Cardiac fibroblast (primary cell): ENCODE results near the gene CCP110.

Source experiments
- DNase-seq, 2 donors: peaks; one replicate each; pipeline versions ENCODE4 v3.0.0 to v3.0.0-alpha.2; 2010; ENCODE audit warnings: low read depth in 2 of 2
- H3K4me3 ChIP-seq, 2 donors: replicated peaks in 1 of 2; 1 replicate in 1 of 2; 2 replicates in 1 of 2; pipeline ENCODE4 v1.5.1; 2011; ENCODE audit warnings: low read depth in 2 of 2, low read length in 2 of 2, mild to moderate bottlenecking in 2 of 2, moderate library complexity in 1 of 2
- CTCF ChIP-seq: IDR thresholded peaks from one replicate; pipeline ENCODE4 v1.5.1; 2011; ENCODE audit warnings: low read depth, mild to moderate bottlenecking, low read length, inconsistent platforms

CCP110 gene

GRCh38 chr16:19523559-19524355, at the start of gene CCP110:
CCP110 (plus strand) TSS chr16:19523942; CDS start chr16:19527882, 3,940 bp downstream.
- TF ChIP-seq CTCF, result no peak
- DNase-seq, result peak; percentile 97
- peak within 1 kb of the TSS; percentile 94 to 100 for H3K4me3 ChIP-seq

GRCh38 chr16:19474617-19475016, 49.1 kb upstream of the CCP110 start:
- TF ChIP-seq CTCF, result no peak
- DNase-seq, result no peak
- H3K4me3 ChIP-seq, result no peak overlapping the region

- H3K4me3 ChIP-seq, result no peak overlapping the region
- DNase-seq, result no peak
- no peak for TF ChIP-seq CTCF
These were observed 45.2 kb upstream of the CCP110 start for GRCh38 chr16:19478505-19478904.

- no peak overlapping the region for H3K4me3 ChIP-seq
- no peak for TF ChIP-seq CTCF
- DNase-seq, result no peak
These were observed 44.4 kb upstream of the CCP110 start for GRCh38 chr16:19479302-19479721.

GRCh38 chr16:19481296-19481695, 42.4 kb upstream of the CCP110 start:
- H3K4me3 ChIP-seq, result no peak overlapping the region
- no peak for TF ChIP-seq CTCF
- DNase-seq, result peak; percentile 10 to 23

GRCh38 chr16:19481769-19482168, 42.0 kb upstream of the CCP110 start:
- no peak for DNase-seq
- TF ChIP-seq CTCF, result no peak
- H3K4me3 ChIP-seq, result no peak overlapping the region

GRCh38 chr16:19482291-19482690, 41.5 kb upstream of the CCP110 start:
- no peak for DNase-seq

More at GRCh38 chr16:19482291-19482690, 41.5 kb upstream of the CCP110 start:
- TF ChIP-seq CTCF, result no peak
- H3K4me3 ChIP-seq, result no peak overlapping the region
